Activated naive CD4-positive, alpha-beta T cell treated with Interleukin-2 at 50 U/mL for 16 hours (primary cell): ENCODE data around the gene SPATS2.
A peak's percentile ranks its signal among the peaks of the same experiment; 100 is the strongest.
"Not testable (repeated sequence)": the region's sequence is repeated elsewhere in the genome, so short reads cannot be mapped to it uniquely, and the experiment has no call there.

Experiments
- DNase-seq: peaks from one replicate; pipeline ENCODE4 v3.0.0-alpha.2; 2020

Gene SPATS2

GRCh38 chr12:49525942-49526341 lies 158.7 kb downstream of the SPATS2 start:
- DNase-seq: no peak

GRCh38 chr12:49527361-49528130 lies 160.3 kb downstream of the SPATS2 start:
- no peak for DNase-seq

- DNase-seq: no peak
Observed at GRCh38 chr12:49529414-49529813, 162.2 kb downstream of the SPATS2 start.

GRCh38 chr12:49531745-49532144 lies 164.5 kb downstream of the SPATS2 start:
- DNase-seq: no peak

- DNase-seq: no peak
Observed at GRCh38 chr12:49533331-49533730, 166.1 kb downstream of the SPATS2 start.

GRCh38 chr12:49534122-49534521 lies 166.9 kb downstream of the SPATS2 start:
- not testable (repeated sequence) for DNase-seq

- DNase-seq: no peak
Observed at GRCh38 chr12:49534731-49535278, 167.5 kb downstream of the SPATS2 start.

- no peak for DNase-seq
Observed at GRCh38 chr12:49535921-49536525, 168.8 kb downstream of the SPATS2 start.

- no peak for DNase-seq
Observed at GRCh38 chr12:49536526-49537071, 169.3 kb downstream of the SPATS2 start.

- no peak for DNase-seq
Observed at GRCh38 chr12:49537231-49537751, 170.0 kb downstream of the SPATS2 start.

- peak; percentile 54 for DNase-seq
Observed at GRCh38 chr12:49537752-49538509, 170.7 kb downstream of the SPATS2 start.

- DNase-seq: peak; percentile 86
Observed at GRCh38 chr12:49538510-49539403, 171.5 kb downstream of the SPATS2 start, which contains the start of gene KCNH3. TSS of gene KCNH3 (plus strand) at chr12:49539030. CDS start at chr12:49539417, 387 bp downstream.

GRCh38 chr12:49539406-49540228 lies 172.4 kb downstream of the SPATS2 start:
- no peak for DNase-seq

GRCh38 chr12:49540229-49541139 lies 173.2 kb downstream of the SPATS2 start:
- no peak for DNase-seq

- no peak for DNase-seq
Observed at GRCh38 chr12:49541140-49541861, 174.0 kb downstream of the SPATS2 start.

- DNase-seq: no peak
Observed at GRCh38 chr12:49541911-49542505, 174.7 kb downstream of the SPATS2 start.

GRCh38 chr12:49542592-49543160 lies 175.4 kb downstream of the SPATS2 start:
- DNase-seq: no peak
